T-helper 1 cell treated with Interleukin-12 subunit alpha and Interleukin-12 subunit beta and Interleukin-4 antibody, amounts not matched to agents 30 μg/mL and 1 μg/mL, for 36 hours (primary cell): Measurements from ENCODE around the gene MROH8.
A peak's percentile ranks its signal among the peaks of the same experiment; 100 is the strongest.

Experiments used
- H3K27ac Mint-ChIP-seq: one replicate; pipeline ENCODE4 v1.8.0; 2021; ENCODE audit warnings: mild to moderate bottlenecking, mixed read lengths
- H3K27me3 Mint-ChIP-seq: one replicate; pipeline ENCODE4 v1.8.0; 2021; ENCODE audit warnings: low read depth, mixed read lengths
- H3K36me3 Mint-ChIP-seq: one replicate; pipeline ENCODE4 v1.8.0; 2021; ENCODE audit warnings: low read depth, mixed read lengths
- H3K4me1 Mint-ChIP-seq: one replicate; pipeline ENCODE4 v1.8.0; 2021; ENCODE audit warnings: low read depth, mixed read lengths
- H3K4me3 Mint-ChIP-seq: one replicate; pipeline ENCODE4 v1.8.0; 2021; ENCODE audit warnings: mild to moderate bottlenecking, moderate library complexity, mixed read lengths
- H3K9me3 Mint-ChIP-seq: one replicate; pipeline ENCODE4 v1.8.0; 2021; ENCODE audit warnings: mixed read lengths

MROH8 gene

GRCh38 chr20:37189416-37190016, 10.2 kb upstream of the MROH8 start:
- Mint-ChIP-seq H3K4me1 (peaks cover 48% of the 10 kb centered on the region), H3K36me3 (peaks cover 36% of the 10 kb centered on the region), H3K27ac (peak overlapping the region; percentile 58), H3K9me3 (no peaks in the 10 kb centered on the region), H3K27me3 (no peaks in the 10 kb centered on the region), H3K4me3 (peak overlapping the region; percentile 66)

GRCh38 chr20:37188787-37189186, 9.4 kb upstream of the MROH8 start:
- Mint-ChIP-seq H3K4me3 (no peak overlapping the region), H3K27ac (no peak overlapping the region), H3K4me1 (peaks cover 47% of the 10 kb centered on the region), H3K27me3 (no peaks in the 10 kb centered on the region), H3K9me3 (no peaks in the 10 kb centered on the region), H3K36me3 (peaks cover 40% of the 10 kb centered on the region)

- Mint-ChIP-seq H3K4me1 (peaks cover 45% of the 10 kb centered on the region), H3K27me3 (no peaks in the 10 kb centered on the region), H3K27ac (no peak overlapping the region), H3K4me3 (no peak overlapping the region), H3K9me3 (no peaks in the 10 kb centered on the region), H3K36me3 (peaks cover 40% of the 10 kb centered on the region)
Measured at GRCh38 chr20:37185686-37186085, 6.3 kb upstream of the MROH8 start.

- peak overlapping the region; percentile 97 for H3K4me3 Mint-ChIP-seq
- H3K4me1 Mint-ChIP-seq: peaks cover 31% of the 10 kb centered on the region
Measured at GRCh38 chr20:37179683-37180524, 556 bp upstream of the MROH8 start.

GRCh38 chr20:37172836-37173235, 6.5 kb downstream of the MROH8 start:
- H3K9me3 Mint-ChIP-seq: no peaks in the 10 kb centered on the region
- no peaks in the 10 kb centered on the region for H3K4me1 Mint-ChIP-seq
- no peak overlapping the region for H3K4me3 Mint-ChIP-seq
- peaks cover 22% of the 10 kb centered on the region for H3K27me3 Mint-ChIP-seq
- no peaks in the 10 kb centered on the region for H3K36me3 Mint-ChIP-seq
- H3K27ac Mint-ChIP-seq: no peak overlapping the region

More at GRCh38 chr20:37179683-37180524, 556 bp upstream of the MROH8 start:
- Mint-ChIP-seq H3K27me3 (peaks cover 3% of the 10 kb centered on the region), H3K9me3 (no peaks in the 10 kb centered on the region), H3K27ac (peak overlapping the region; percentile 97), H3K36me3 (peaks cover 23% of the 10 kb centered on the region)

- H3K4me3 Mint-ChIP-seq: no peak overlapping the region
- H3K4me1 Mint-ChIP-seq: no peaks in the 10 kb centered on the region
- H3K27me3 Mint-ChIP-seq: peaks cover 23% of the 10 kb centered on the region
- no peaks in the 10 kb centered on the region for H3K36me3 Mint-ChIP-seq
- H3K27ac Mint-ChIP-seq: no peak overlapping the region
- no peaks in the 10 kb centered on the region for H3K9me3 Mint-ChIP-seq
Measured at GRCh38 chr20:37166867-37167266, 12.5 kb downstream of the MROH8 start.

- Mint-ChIP-seq H3K27me3 (peaks cover 24% of the 10 kb centered on the region), H3K36me3 (no peaks in the 10 kb centered on the region), H3K4me1 (no peaks in the 10 kb centered on the region), H3K4me3 (no peak overlapping the region), H3K9me3 (no peaks in the 10 kb centered on the region), H3K27ac (no peak overlapping the region)
Measured at GRCh38 chr20:37165031-37165430, 14.3 kb downstream of the MROH8 start.

- Mint-ChIP-seq H3K4me3 (no peak overlapping the region), H3K27ac (no peak overlapping the region), H3K9me3 (no peaks in the 10 kb centered on the region), H3K36me3 (no peaks in the 10 kb centered on the region), H3K4me1 (no peaks in the 10 kb centered on the region), H3K27me3 (peaks cover 24% of the 10 kb centered on the region)
Measured at GRCh38 chr20:37163832-37164554, 15.4 kb downstream of the MROH8 start.

- Mint-ChIP-seq H3K27me3 (peaks cover 24% of the 10 kb centered on the region), H3K4me3 (no peak overlapping the region), H3K36me3 (no peaks in the 10 kb centered on the region), H3K9me3 (no peaks in the 10 kb centered on the region), H3K4me1 (no peaks in the 10 kb centered on the region), H3K27ac (no peak overlapping the region)
Measured at GRCh38 chr20:37162646-37163045, 16.7 kb downstream of the MROH8 start.

- Mint-ChIP-seq H3K27ac (no peak overlapping the region), H3K9me3 (no peaks in the 10 kb centered on the region), H3K4me3 (no peak overlapping the region), H3K4me1 (no peaks in the 10 kb centered on the region), H3K36me3 (no peaks in the 10 kb centered on the region), H3K27me3 (peaks cover 24% of the 10 kb centered on the region)
Measured at GRCh38 chr20:37161830-37162549, 17.4 kb downstream of the MROH8 start.

GRCh38 chr20:37160683-37161082, 18.7 kb downstream of the MROH8 start:
- Mint-ChIP-seq H3K27ac (no peak overlapping the region), H3K27me3 (peaks cover 19% of the 10 kb centered on the region), H3K4me3 (no peak overlapping the region), H3K4me1 (no peaks in the 10 kb centered on the region), H3K36me3 (no peaks in the 10 kb centered on the region), H3K9me3 (no peaks in the 10 kb centered on the region)

GRCh38 chr20:37158248-37158647, 21.1 kb downstream of the MROH8 start:
- Mint-ChIP-seq H3K27me3 (peaks cover 11% of the 10 kb centered on the region), H3K9me3 (no peaks in the 10 kb centered on the region), H3K36me3 (no peaks in the 10 kb centered on the region), H3K4me3 (no peak overlapping the region), H3K27ac (no peak overlapping the region), H3K4me1 (no peaks in the 10 kb centered on the region)

GRCh38 chr20:37155987-37156386, 23.4 kb downstream of the MROH8 start:
- Mint-ChIP-seq H3K27ac (no peak overlapping the region), H3K4me3 (no peak overlapping the region), H3K27me3 (no peaks in the 10 kb centered on the region), H3K36me3 (no peaks in the 10 kb centered on the region), H3K4me1 (no peaks in the 10 kb centered on the region), H3K9me3 (no peaks in the 10 kb centered on the region)

- no peaks in the 10 kb centered on the region for H3K9me3 Mint-ChIP-seq
- no peaks in the 10 kb centered on the region for H3K27me3 Mint-ChIP-seq
- no peaks in the 10 kb centered on the region for H3K4me1 Mint-ChIP-seq
- no peak overlapping the region for H3K27ac Mint-ChIP-seq
- H3K36me3 Mint-ChIP-seq: no peaks in the 10 kb centered on the region
- H3K4me3 Mint-ChIP-seq: no peak overlapping the region
Measured at GRCh38 chr20:37154684-37155298, 24.6 kb downstream of the MROH8 start.
